Measurements from ENCODE around the gene SEMA6B. TPM values are rescaled to one million over a fixed set of nuclear protein-coding genes. Genes with fewer than 3 reads are reported as not detected.

The SEMA6B gene
- total RNA-seq, 1 donor from 2014 or later: 6.9 TPM

DNA sequence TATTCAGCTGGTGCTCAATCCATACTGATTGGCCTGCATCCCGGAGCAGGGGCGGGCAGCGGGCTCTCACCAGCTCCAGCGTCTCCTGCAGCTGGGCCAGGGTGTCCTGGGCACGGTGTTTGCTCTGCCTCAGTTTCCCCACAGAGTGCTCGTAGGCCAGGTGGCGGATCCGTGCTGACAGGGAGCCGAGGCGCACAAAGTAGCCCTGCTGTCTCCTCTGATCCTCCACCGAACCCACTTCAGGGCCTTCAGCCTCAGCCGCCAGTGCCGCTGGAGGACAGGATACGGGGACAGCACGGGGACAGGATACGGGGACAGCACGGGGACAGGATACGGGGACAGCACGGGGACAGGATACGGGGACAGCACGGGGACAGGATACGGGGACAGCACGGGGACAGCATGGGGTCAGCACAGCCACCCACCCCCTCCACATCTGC, 33.9 kb downstream of the SEMA6B start:
- Mint-ChIP-seq H3K9me3 (no peaks in the 10 kb centered on the region), H3K27ac (no peak overlapping the region), H3K4me1 (no peaks in the 10 kb centered on the region), H3K27me3 (ENCODE audit: low read depth) (peaks cover 2% of the 10 kb centered on the region), H3K4me3 (no peak overlapping the region), H3K36me3 (no peaks in the 10 kb centered on the region)
- DNase-seq (ENCODE audit: low spot score in 2 of 2, unreplicated experiment in 2 of 2): no peak
- TF ChIP-seq, protein P1, sequence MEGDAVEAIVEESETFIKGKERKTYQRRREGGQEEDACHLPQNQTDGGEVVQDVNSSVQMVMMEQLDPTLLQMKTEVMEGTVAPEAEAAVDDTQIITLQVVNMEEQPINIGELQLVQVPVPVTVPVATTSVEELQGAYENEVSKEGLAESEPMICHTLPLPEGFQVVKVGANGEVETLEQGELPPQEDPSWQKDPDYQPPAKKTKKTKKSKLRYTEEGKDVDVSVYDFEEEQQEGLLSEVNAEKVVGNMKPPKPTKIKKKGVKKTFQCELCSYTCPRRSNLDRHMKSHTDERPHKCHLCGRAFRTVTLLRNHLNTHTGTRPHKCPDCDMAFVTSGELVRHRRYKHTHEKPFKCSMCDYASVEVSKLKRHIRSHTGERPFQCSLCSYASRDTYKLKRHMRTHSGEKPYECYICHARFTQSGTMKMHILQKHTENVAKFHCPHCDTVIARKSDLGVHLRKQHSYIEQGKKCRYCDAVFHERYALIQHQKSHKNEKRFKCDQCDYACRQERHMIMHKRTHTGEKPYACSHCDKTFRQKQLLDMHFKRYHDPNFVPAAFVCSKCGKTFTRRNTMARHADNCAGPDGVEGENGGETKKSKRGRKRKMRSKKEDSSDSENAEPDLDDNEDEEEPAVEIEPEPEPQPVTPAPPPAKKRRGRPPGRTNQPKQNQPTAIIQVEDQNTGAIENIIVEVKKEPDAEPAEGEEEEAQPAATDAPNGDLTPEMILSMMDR (IDR thresholded peaks at IDR 0.05; ENCODE audit: unreplicated experiment): no peak

DNA sequence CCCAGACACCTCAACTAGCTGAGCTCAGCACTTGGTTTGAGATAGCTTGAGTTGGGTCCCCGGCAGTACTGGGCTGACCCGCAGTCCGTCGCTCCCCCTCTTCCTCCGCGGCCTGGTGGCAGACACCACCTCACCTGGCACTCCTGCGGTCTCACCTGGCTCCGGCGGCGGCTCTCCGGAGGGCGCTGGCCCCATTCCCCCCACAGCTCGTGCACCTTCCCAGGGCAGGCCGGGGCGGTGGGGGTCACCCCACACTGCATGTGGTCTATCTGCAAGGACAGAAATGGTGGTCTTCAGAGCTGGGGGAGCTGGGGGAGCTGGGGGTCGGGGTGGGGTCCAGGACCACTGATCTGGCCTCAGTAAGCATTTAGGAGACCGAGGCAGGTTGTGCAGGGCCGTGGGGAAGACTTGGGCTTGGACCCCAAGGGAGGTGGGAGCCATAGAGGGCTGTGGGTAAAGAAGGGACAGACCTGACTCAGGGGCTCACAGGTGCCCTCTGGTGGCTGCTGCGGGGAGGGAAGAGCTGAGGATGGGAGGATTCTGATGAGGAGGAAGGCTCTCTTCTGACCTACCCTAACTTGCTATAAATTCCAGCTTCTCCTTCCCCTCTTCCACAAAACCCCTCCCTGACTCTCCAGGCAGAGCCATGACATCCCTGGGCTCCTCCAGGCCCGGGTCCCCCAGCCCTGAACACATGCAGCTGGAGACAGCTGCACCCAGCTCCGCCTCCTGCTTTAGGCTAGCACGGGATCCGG, 34.5 kb downstream of the SEMA6B start:
- H3K9me3 Mint-ChIP-seq: no peaks in the 10 kb centered on the region
- TF ChIP-seq, protein P1 (IDR thresholded peaks at IDR 0.05; ENCODE audit: unreplicated experiment): no peak
- peaks cover 1% of the 10 kb centered on the region for H3K4me1 Mint-ChIP-seq
- no peaks in the 10 kb centered on the region for H3K27me3 Mint-ChIP-seq (ENCODE audit: low read depth)
- H3K27ac Mint-ChIP-seq: no peak overlapping the region
- H3K36me3 Mint-ChIP-seq: no peaks in the 10 kb centered on the region
- H3K4me3 Mint-ChIP-seq: no peak overlapping the region
- DNase-seq (ENCODE audit: low spot score in 2 of 2, unreplicated experiment in 2 of 2): peak in 1 of 2 experiments; percentile 71

DNA sequence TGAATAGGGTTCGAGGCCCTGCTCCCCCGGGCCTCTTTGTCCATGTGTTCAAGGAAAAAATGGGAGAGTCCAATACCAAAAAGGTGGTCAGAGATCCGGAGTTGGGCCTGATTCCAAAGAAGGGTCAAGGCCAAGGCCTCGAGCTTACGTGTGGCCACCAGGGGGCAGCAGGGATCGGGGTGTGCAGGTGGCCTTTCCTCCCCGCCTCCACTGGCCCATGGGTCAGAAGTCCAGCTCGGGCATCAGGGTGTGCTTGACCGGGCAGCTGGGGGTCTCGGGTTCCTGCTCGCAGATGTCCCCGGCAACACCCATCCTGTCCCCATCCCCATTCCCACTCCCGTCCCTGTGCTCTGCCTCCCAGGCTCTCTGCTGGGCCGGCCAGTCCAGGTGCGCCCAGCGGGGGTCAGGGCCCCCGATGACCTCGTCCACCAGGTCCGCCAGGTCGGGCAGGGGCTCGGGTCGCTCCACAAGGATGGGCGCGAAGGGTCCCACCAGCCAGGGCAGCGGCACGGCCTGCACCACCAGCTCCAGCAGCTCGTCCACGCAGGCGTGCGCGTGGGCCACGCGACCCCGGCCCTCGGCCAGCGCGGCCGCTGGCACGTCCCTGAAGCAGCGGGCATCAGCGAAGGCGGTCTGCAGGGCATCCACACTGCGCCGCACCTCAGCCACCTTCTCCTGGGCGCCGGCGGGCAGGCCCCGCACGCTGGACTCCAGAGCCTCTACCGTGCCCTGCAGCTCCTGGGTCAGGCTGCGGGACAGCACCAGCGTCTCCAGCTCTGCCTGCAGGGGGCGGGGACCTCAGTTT, 36.0 kb downstream of the SEMA6B start:
- no peak for DNase-seq (ENCODE audit: low spot score in 2 of 2, unreplicated experiment in 2 of 2)
- H3K4me3 Mint-ChIP-seq: no peak overlapping the region
- TF ChIP-seq, protein P1 (IDR thresholded peaks at IDR 0.05; ENCODE audit: unreplicated experiment): peak; percentile 65
- H3K9me3 Mint-ChIP-seq: no peaks in the 10 kb centered on the region
- H3K36me3 Mint-ChIP-seq: no peaks in the 10 kb centered on the region
- peaks cover 4% of the 10 kb centered on the region for H3K4me1 Mint-ChIP-seq
- no peak overlapping the region for H3K27ac Mint-ChIP-seq
- no peaks in the 10 kb centered on the region for H3K27me3 Mint-ChIP-seq (ENCODE audit: low read depth)

DNA sequence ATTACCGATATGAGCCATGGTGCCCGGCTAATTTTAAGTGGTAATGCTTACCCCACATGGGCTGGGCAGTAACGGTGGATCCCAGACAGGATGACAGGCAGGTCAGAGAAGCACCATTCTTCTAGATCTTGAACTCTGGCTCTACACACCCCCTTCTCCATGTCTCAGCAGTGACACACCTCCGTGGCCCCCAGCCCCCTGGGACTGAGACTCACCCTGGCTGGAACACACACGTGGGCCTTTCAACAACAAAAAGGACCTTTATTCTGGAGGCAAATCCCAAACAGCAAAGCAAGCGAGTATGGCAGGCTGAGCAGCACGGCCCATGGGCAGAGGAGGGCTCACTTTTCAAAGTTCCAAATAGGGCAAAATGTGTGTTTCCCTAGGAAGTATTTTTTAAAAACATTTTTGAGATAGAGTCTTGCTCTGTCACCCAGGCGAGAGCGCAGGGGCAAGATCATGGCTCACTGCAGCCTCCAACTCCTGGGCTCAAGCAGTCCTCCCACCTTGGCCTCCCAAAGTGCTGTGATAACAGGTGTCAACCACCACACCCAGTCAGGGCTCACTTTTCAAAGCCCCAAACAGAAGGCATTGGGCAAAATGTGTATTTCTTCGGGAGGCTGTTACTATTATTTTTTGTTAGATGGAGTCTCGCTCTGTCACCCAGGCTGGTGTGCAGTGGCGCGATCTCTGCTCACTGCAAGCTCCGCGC, 37.0 kb downstream of the SEMA6B start:
- Mint-ChIP-seq H3K27ac (no peak overlapping the region), H3K27me3 (ENCODE audit: low read depth) (no peaks in the 10 kb centered on the region), H3K4me1 (peaks cover 4% of the 10 kb centered on the region), H3K36me3 (no peaks in the 10 kb centered on the region), H3K4me3 (no peak overlapping the region), H3K9me3 (no peaks in the 10 kb centered on the region)
- no peak for DNase-seq (ENCODE audit: low spot score in 2 of 2, unreplicated experiment in 2 of 2)
- TF ChIP-seq, protein P1 (IDR thresholded peaks at IDR 0.05; ENCODE audit: unreplicated experiment): no peak

DNA sequence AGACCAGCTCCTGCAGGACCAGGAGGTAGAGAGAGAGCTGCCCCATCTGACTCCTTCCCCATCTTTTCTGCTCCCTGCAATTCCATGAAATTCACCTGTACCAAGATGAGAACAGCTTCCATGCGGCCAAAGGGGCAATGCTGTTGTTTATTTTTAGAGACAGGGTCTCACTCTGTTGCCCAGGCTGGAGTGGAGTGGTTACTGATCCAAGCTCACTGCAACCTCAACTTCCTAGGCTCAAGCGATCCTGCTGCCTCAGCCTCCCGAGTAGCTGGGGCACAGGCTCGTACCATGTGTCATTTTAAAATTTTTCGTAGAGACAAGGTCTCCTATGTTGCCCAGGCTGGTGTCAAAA, 37.6 kb downstream of the SEMA6B start:
- Mint-ChIP-seq H3K27ac (no peak overlapping the region), H3K36me3 (no peaks in the 10 kb centered on the region), H3K4me3 (no peak overlapping the region), H3K27me3 (ENCODE audit: low read depth) (no peaks in the 10 kb centered on the region), H3K9me3 (no peaks in the 10 kb centered on the region), H3K4me1 (peaks cover 4% of the 10 kb centered on the region)
- TF ChIP-seq, protein P1 (IDR thresholded peaks at IDR 0.05; ENCODE audit: unreplicated experiment): no peak
- no peak for DNase-seq (ENCODE audit: low spot score in 2 of 2, unreplicated experiment in 2 of 2)
